Measurements from ENCODE around the gene IFNGR2. TPM values are rescaled to one million over a fixed set of nuclear protein-coding genes. Genes with fewer than 3 reads are reported as not detected.
A peak's percentile ranks its signal among the peaks of the same experiment; 100 is the strongest.

Gene IFNGR2
- total RNA-seq, 6 experiments from 2014 or later = 51.2 to 68.6 (median 64.2) TPM

DNA sequence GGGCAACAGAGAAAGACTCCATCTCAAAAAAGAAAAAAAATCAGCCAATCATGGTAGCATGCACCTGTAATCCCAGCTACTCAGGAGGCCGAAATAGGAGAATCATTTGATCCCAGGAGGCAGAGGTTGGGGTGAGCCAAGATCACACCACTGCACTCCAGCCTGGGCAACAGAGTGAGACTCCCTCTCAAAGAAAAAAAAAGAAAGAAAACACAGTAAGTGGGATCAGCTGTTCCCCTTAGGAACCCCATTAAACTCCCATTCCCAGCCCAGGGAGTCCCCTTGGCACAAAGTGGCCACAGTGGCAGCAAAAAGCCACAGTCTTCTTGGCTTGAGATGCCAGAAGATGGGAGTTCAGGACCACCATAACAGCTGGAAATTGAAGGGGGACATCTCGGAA lies 67.5 kb downstream of the IFNGR2 start:
- Mint-ChIP-seq H3K27ac (no peak overlapping the region), H3K9me3 (peaks cover 12% of the 10 kb centered on the region), H3K4me1 (ENCODE audit: low read depth) (0 out of 2 replicates have a peak, but pooled peaks cover 5% of the 10 kb centered on the region), H3K36me3 (ENCODE audit: low read depth) (peaks cover 11% of the 10 kb centered on the region), H3K4me3 (no peak overlapping the region), H3K27me3 (ENCODE audit: insufficient read depth) (no peaks in the 10 kb centered on the region)
- no peak for DNase-seq
- TF ChIP-seq, protein P1, sequence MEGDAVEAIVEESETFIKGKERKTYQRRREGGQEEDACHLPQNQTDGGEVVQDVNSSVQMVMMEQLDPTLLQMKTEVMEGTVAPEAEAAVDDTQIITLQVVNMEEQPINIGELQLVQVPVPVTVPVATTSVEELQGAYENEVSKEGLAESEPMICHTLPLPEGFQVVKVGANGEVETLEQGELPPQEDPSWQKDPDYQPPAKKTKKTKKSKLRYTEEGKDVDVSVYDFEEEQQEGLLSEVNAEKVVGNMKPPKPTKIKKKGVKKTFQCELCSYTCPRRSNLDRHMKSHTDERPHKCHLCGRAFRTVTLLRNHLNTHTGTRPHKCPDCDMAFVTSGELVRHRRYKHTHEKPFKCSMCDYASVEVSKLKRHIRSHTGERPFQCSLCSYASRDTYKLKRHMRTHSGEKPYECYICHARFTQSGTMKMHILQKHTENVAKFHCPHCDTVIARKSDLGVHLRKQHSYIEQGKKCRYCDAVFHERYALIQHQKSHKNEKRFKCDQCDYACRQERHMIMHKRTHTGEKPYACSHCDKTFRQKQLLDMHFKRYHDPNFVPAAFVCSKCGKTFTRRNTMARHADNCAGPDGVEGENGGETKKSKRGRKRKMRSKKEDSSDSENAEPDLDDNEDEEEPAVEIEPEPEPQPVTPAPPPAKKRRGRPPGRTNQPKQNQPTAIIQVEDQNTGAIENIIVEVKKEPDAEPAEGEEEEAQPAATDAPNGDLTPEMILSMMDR (IDR thresholded peaks at IDR 0.05) = no peak

DNA sequence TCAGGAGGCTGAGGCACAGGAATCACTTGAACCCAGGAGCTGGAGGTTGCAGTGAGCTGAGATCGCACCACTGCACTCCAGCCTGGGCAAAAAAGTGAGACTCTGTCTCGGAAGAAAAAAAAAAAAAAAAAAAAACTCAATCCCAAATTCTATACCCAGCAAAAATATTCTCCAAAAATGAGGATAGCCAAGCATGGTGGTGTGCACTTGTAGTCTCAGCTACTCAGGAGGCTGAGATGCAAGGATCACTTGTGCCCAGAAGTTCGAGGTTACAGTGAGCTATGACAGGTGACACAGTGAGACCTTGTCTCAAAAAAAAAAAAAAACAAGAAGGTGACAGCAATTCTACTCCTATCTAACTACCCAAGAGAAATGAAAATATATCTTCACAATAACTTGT lies 70.1 kb downstream of the IFNGR2 start:
- Mint-ChIP-seq H3K4me1 (ENCODE audit: low read depth) (peaks cover 9% of the 10 kb centered on the region), H3K27me3 (ENCODE audit: insufficient read depth) (no peaks in the 10 kb centered on the region), H3K4me3 (no peak overlapping the region), H3K9me3 (peaks cover 12% of the 10 kb centered on the region), H3K27ac (no peak overlapping the region), H3K36me3 (ENCODE audit: low read depth) (peaks cover 11% of the 10 kb centered on the region)
- TF ChIP-seq, protein P1 (IDR thresholded peaks at IDR 0.05) = no peak
- no peak for DNase-seq

DNA sequence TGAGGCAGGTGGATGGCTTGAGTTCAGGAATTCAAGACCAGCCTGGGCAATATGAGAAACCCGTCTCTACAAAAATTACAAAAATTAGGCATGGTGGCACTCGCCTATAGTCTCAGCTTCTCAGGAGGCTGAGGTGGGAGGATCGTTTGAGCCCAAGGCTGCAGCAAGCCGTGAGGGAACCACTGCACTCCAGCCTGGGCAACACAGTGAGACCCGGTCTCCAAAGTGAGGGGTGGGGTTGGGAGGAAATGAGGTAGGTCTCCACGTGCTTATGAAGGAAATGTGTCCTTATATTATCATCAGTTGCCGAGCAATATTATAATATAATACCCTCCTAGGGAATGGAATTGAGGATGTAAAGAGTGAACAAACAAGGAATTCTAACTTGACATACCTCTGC lies 73.9 kb downstream of the IFNGR2 start:
- no peak for DNase-seq
- no peak overlapping the region for H3K4me3 Mint-ChIP-seq
- peaks cover 12% of the 10 kb centered on the region for H3K9me3 Mint-ChIP-seq
- H3K36me3 Mint-ChIP-seq (ENCODE audit: low read depth) = peaks cover 11% of the 10 kb centered on the region
- TF ChIP-seq, protein P1 (IDR thresholded peaks at IDR 0.05) = no peak
- no peak overlapping the region for H3K27ac Mint-ChIP-seq
- H3K27me3 Mint-ChIP-seq (ENCODE audit: insufficient read depth) = peaks cover 4% of the 10 kb centered on the region
- peaks cover 19% of the 10 kb centered on the region for H3K4me1 Mint-ChIP-seq (ENCODE audit: low read depth)

DNA sequence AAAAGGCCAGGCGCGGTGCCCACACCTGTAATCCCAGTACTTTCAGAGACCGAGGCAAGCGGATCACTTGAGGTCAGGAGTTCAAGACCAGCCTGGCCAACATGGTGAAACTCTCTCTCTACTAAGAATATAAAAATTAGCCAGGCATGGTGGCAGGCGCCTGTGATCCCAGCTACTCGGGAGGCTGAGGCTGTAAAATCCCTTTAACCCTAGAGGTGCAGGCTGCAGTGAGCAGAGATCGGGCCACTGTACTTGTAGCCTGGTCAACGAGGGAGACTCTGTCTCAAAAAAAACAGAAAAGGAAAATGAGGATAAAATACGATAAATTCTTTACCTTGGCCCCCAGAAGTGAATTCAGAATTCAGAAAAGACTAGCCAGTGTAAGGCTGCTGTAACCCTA lies 75.0 kb downstream of the IFNGR2 start:
- Mint-ChIP-seq H3K27ac (peak overlapping the region; percentile 77), H3K36me3 (ENCODE audit: low read depth) (peaks cover 6% of the 10 kb centered on the region), H3K27me3 (ENCODE audit: insufficient read depth) (peaks cover 4% of the 10 kb centered on the region), H3K4me1 (ENCODE audit: low read depth) (peaks cover 19% of the 10 kb centered on the region), H3K4me3 (peak overlapping the region; percentile 97), H3K9me3 (peaks cover 6% of the 10 kb centered on the region)
- no peak for DNase-seq
- TF ChIP-seq, protein P1 (IDR thresholded peaks at IDR 0.05) = no peak

DNA sequence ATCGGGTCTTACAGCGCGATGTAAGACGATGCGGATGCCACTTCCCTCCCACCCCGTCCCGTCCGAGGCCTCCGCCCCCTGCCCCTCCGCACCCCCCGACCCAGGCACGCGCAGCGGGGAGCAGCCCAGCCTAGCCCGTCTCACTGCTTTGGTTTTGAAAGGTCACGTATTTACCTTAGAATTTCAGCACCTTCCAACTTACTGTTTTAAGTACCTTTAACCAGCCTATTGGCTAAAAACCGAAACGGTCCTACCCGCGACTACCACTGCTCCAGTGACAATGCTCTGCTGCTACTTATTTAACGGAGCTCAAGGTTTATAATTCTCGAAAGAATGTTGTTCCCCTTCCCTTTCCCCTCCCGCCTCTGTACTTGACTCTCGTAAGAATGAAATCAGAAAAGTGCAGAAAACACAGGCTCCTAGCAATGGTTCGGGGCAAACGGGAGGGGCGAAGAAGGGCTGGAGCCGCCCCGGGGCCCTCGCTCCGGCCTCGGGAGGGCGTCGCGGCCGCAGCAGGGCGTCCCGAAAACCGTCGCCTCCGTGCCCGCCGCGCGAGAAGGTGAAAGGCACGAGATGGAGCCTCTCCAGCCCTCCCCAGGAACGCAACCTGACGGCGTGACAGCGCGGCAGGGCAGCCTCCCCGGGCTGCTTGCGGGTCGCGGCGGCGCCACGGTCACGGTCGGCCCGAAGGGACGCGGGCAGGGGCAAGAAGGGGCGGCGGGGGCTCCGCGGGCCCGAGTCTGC lies 75.9 kb downstream of the IFNGR2 start:
- Mint-ChIP-seq H3K27me3 (ENCODE audit: insufficient read depth) (peaks cover 4% of the 10 kb centered on the region), H3K4me3 (peak overlapping the region; percentile 97), H3K9me3 (no peaks in the 10 kb centered on the region), H3K36me3 (ENCODE audit: low read depth) (no peaks in the 10 kb centered on the region), H3K4me1 (ENCODE audit: low read depth) (peaks cover 19% of the 10 kb centered on the region), H3K27ac (peak overlapping the region; percentile 77)
- TF ChIP-seq, protein P1 (IDR thresholded peaks at IDR 0.05) = no peak; the same call in 1 of the 2 replicates
- DNase-seq = peak; percentile 23

Measured in HFFc6 (cell line).